Muscle layer of colon (tissue), 2 donors: Measurements from ENCODE around the gene ZDHHC3.

ENCODE experiments used
- H3K27ac ChIP-seq: one replicate; pipeline ENCODE4 v1.7.0; 2013; ENCODE audit warnings: low read depth, mild to moderate bottlenecking, low read length, moderate library complexity
- H3K27me3 ChIP-seq, 2 donors: one replicate each; pipeline ENCODE4 v1.7.0; 2013; ENCODE audit warnings: low read length in 2 of 2, mild to moderate bottlenecking in 2 of 2; ENCODE audit not compliant: insufficient read depth in 2 of 2, control insufficient read depth in 1 of 2
- H3K36me3 ChIP-seq: one replicate; pipeline ENCODE4 v1.7.0; 2013; ENCODE audit warnings: mild to moderate bottlenecking, low read length; ENCODE audit not compliant: insufficient read depth
- H3K4me1 ChIP-seq: one replicate; pipeline ENCODE4 v1.7.0; 2013; ENCODE audit warnings: mild to moderate bottlenecking, low read length; ENCODE audit not compliant: insufficient read depth
- H3K4me3 ChIP-seq, 2 donors: one replicate each; pipeline ENCODE4 v1.7.0; 2013; ENCODE audit warnings: low read length in 2 of 2, low read depth in 1 of 2, mild to moderate bottlenecking in 1 of 2, moderate library complexity in 1 of 2
- H3K9ac ChIP-seq: one replicate; pipeline ENCODE4 v1.7.0; 2013; ENCODE audit warnings: low read length
- H3K9me3 ChIP-seq: one replicate; pipeline ENCODE4 v1.7.0; 2013; ENCODE audit warnings: mild to moderate bottlenecking, low read length
- donor health status: abdominal sarcoma.
- donor health status: Adenocarcinoma of cecum.

ZDHHC3 gene

GRCh38 chr3:45009868-45010267, 33.9 kb upstream of the ZDHHC3 start:
- Histone ChIP-seq H3K9me3 (no peaks in the 10 kb centered on the region), H3K36me3 (peaks cover 15% of the 10 kb centered on the region), H3K4me1 (peaks cover 49% of the 10 kb centered on the region), H3K9ac (no peak overlapping the region), H3K27me3 (no peaks in the 10 kb centered on the region), H3K4me3 (no peak overlapping the region), H3K27ac (no peak overlapping the region)

- no peak overlapping the region for H3K27ac ChIP-seq
- peaks cover 18% of the 10 kb centered on the region for H3K36me3 ChIP-seq
Measured at GRCh38 chr3:45008117-45008516, 32.1 kb upstream of the ZDHHC3 start.

DNA sequence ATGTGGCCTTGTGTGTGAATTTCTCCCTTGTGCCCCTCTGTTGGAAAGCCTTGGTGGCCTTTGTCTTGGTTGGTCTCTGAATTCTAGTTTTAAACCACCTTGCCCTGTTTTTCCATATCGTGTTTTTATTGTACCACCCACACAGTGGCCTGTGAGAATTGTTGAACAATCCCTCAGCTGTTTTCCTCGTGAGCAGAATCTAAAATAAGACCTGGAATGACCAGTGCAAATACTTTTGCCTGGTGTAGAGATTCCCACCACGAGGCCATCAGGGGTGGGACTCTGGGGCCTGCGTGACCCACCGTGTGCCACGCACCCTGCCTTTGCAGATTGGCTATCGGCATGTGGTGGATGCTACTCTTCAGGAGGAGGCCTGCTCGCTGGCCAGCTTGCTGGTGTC, 31.1 kb upstream of the ZDHHC3 start:
- Histone ChIP-seq H3K4me3 (no peak overlapping the region), H3K36me3 (peaks cover 22% of the 10 kb centered on the region)

More at GRCh38 chr3:45008117-45008516, 32.1 kb upstream of the ZDHHC3 start:
- Histone ChIP-seq H3K4me1 (peaks cover 43% of the 10 kb centered on the region), H3K27me3 (no peaks in the 10 kb centered on the region), H3K9me3 (no peaks in the 10 kb centered on the region), H3K9ac (no peak overlapping the region), H3K4me3 (no peak overlapping the region)

GRCh38 chr3:45003859-45004258, 27.9 kb upstream of the ZDHHC3 start:
- Histone ChIP-seq H3K36me3 (peaks cover 37% of the 10 kb centered on the region), H3K9ac (no peak overlapping the region), H3K27ac (no peak overlapping the region), H3K4me1 (peaks cover 11% of the 10 kb centered on the region), H3K27me3 (no peaks in the 10 kb centered on the region), H3K4me3 (no peak overlapping the region), H3K9me3 (no peaks in the 10 kb centered on the region)

More for the DNA sequence above, 31.1 kb upstream of the ZDHHC3 start:
- Histone ChIP-seq H3K27me3 (no peaks in the 10 kb centered on the region), H3K4me1 (peaks cover 34% of the 10 kb centered on the region), H3K9ac (no peak overlapping the region), H3K9me3 (no peaks in the 10 kb centered on the region), H3K27ac (no peak overlapping the region)

DNA sequence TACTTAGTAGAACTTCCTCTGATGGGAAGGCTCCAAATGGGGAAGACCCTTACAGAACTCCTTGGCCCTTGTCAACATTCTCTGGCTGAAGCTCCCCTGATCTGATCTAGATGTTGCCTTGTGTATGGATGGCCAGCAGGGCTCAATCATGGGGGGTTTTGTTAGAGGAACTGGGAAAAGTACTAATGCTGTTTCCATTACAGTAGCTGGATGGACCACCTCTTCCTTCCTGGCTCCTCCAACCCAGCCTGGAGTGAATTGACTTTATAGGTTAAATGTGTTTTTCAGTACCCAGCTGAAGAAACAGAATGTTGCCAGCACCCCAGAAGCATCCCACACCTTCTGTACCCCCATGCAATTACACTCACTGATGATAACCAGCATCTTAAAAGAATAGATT, 27.4 kb upstream of the ZDHHC3 start:
- Histone ChIP-seq H3K27me3 (no peaks in the 10 kb centered on the region), H3K4me1 (peaks cover 7% of the 10 kb centered on the region), H3K9ac (no peak overlapping the region), H3K4me3 (no peak overlapping the region), H3K9me3 (no peaks in the 10 kb centered on the region), H3K36me3 (peaks cover 36% of the 10 kb centered on the region), H3K27ac (no peak overlapping the region)

DNA sequence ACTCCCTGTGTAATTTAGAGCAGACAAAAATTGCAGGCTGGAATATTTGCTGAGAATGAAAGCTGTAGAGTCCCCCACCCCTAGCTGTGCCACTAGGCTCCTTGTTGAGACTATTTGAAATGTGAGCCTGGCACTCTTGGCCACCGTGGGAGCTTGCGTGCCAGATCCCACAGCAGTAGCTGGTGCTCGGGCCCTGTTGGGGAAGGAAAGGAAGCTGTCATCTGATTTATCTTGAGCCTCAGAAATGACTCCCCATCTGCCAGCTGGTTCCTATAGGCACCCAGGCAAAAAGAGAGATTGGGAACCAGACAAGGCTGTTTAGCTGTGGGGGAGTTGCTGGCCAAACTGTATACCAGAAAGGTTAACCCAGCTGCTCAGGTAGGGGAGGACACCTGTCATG, 26.7 kb upstream of the ZDHHC3 start:
- Histone ChIP-seq H3K9me3 (no peaks in the 10 kb centered on the region), H3K4me1 (no peaks in the 10 kb centered on the region), H3K36me3 (peaks cover 34% of the 10 kb centered on the region), H3K27me3 (no peaks in the 10 kb centered on the region), H3K4me3 (no peak overlapping the region), H3K9ac (no peak overlapping the region), H3K27ac (no peak overlapping the region)

GRCh38 chr3:45002139-45002660, 26.2 kb upstream of the ZDHHC3 start:
- H3K27me3 ChIP-seq, result no peaks in the 10 kb centered on the region
- H3K4me1 ChIP-seq, result no peaks in the 10 kb centered on the region
- H3K36me3 ChIP-seq, result peaks cover 34% of the 10 kb centered on the region
- H3K9me3 ChIP-seq, result no peaks in the 10 kb centered on the region
- H3K4me3 ChIP-seq, result no peak overlapping the region
- H3K9ac ChIP-seq, result no peak overlapping the region
- H3K27ac ChIP-seq, result no peak overlapping the region

- no peak overlapping the region for H3K27ac ChIP-seq
- H3K9ac ChIP-seq, result no peak overlapping the region
- no peaks in the 10 kb centered on the region for H3K9me3 ChIP-seq
- no peak overlapping the region for H3K4me3 ChIP-seq
- peaks cover 39% of the 10 kb centered on the region for H3K36me3 ChIP-seq
- H3K4me1 ChIP-seq, result no peaks in the 10 kb centered on the region
- no peaks in the 10 kb centered on the region for H3K27me3 ChIP-seq
Measured at GRCh38 chr3:45001738-45002137, 25.8 kb upstream of the ZDHHC3 start.

GRCh38 chr3:45000823-45001222, 24.8 kb upstream of the ZDHHC3 start:
- peaks cover 42% of the 10 kb centered on the region for H3K36me3 ChIP-seq
- H3K27me3 ChIP-seq, result no peaks in the 10 kb centered on the region
- no peak overlapping the region for H3K9ac ChIP-seq
- no peak overlapping the region for H3K4me3 ChIP-seq
- H3K27ac ChIP-seq, result no peak overlapping the region
- peaks cover 1% of the 10 kb centered on the region for H3K4me1 ChIP-seq
- H3K9me3 ChIP-seq, result no peaks in the 10 kb centered on the region

DNA sequence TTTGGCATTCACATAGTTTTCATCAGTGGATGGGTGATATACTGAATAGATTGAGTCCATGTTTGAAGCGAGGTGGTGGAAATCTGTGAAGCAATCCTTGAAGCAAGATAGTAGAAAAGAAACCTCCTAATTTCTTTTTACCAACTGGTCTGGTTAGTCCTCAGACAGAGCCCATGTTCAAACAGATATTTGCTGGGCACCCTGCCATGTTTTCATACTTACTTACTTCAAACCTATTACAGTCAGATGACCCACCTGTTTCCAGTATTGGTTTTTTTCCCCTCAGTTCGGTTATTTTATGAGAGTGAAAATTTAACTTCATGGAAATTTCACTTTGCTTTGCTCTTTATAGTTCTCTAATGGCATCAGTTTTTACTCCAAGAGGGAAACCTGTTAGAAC, 23.8 kb upstream of the ZDHHC3 start:
- Histone ChIP-seq H3K36me3 (peaks cover 32% of the 10 kb centered on the region), H3K4me1 (peaks cover 12% of the 10 kb centered on the region), H3K4me3 (no peak overlapping the region), H3K9me3 (no peaks in the 10 kb centered on the region), H3K27ac (no peak overlapping the region), H3K9ac (no peak overlapping the region), H3K27me3 (no peaks in the 10 kb centered on the region)

GRCh38 chr3:44996556-44996969, 20.6 kb upstream of the ZDHHC3 start:
- H3K9ac ChIP-seq, result no peak overlapping the region
- peaks cover 27% of the 10 kb centered on the region for H3K36me3 ChIP-seq
- peaks cover 12% of the 10 kb centered on the region for H3K4me1 ChIP-seq
- H3K9me3 ChIP-seq, result no peaks in the 10 kb centered on the region
- H3K4me3 ChIP-seq, result no peak overlapping the region
- H3K27ac ChIP-seq, result no peak overlapping the region
- no peaks in the 10 kb centered on the region for H3K27me3 ChIP-seq

DNA sequence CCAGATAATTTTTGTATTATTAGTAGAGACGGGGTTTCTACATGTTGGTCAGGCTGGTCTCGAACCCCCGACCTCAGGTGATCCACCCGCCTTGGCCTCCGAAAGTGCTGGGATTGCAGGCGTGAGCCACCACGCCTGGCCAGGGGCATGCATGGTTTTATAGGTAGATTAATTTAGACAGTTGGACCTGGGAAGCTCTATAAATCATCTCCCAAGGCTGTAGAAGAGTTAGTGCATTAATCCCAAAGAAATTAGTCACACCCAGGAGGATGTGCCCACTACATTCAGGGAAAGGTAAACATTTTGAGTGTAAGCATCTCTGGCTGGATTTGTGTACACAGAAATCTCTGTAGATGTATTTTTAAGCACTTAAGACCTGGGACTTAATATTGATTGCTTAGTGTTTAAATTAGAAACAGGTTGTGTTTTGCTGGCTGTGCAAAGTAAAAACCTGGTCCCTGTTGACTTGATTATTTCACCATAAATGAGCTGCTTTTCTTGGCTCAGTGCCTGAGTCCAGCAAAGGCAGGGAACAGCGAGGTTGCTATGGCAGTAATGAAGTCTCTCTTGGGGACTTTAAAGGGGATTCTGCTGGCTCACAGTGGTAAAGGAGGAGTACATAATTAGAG, 19.3 kb upstream of the ZDHHC3 start:
- H3K4me1 ChIP-seq, result peaks cover 12% of the 10 kb centered on the region
- no peak overlapping the region for H3K27ac ChIP-seq
- no peaks in the 10 kb centered on the region for H3K9me3 ChIP-seq
- H3K4me3 ChIP-seq, result no peak overlapping the region
- H3K36me3 ChIP-seq, result peaks cover 33% of the 10 kb centered on the region
- no peak overlapping the region for H3K9ac ChIP-seq
- H3K27me3 ChIP-seq, result no peaks in the 10 kb centered on the region
